Measurements from ENCODE around the gene METAP1D.

METAP1D gene

DNA sequence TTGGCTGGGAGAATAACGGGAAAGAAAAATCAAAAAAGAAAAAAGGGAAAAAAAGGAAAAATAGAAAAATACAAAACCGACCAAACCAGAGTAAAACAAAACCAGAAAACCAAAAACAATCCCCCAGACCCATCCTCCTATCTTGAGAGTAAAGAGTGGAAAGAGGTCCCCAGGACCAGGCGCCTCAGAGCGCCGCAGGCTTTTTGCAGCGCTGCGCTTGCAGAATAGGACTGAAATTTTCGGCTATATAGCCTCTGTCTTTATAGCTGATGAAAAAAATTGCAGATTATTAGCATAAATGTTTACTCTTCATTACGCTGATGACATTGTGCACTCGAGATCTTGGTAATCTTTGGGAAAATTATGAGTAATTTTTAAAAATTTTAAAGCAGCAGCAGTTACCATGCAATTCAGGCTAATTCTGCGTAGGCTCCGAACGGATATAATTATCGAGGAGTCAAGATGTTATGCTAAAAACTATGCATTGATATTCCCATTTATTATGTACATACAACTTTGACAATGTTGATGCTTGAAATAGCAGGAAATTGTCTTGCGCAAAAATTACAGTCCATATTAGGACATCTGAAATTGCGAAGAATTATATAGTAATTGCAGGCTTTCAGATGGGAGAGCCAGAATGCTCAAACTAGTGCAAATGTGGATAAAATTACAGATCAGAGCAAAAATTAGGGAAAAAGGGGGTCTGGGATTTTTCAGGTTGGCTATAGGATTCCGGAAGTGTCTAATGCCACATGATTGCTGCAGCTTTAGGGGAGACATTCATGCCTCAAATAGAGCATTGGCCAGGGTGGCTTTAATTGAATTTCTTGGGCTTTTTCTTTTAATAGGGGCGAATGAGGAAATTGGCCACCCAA is 93.9 kb downstream of the METAP1D start:
- no peak for DNase-seq

DNA sequence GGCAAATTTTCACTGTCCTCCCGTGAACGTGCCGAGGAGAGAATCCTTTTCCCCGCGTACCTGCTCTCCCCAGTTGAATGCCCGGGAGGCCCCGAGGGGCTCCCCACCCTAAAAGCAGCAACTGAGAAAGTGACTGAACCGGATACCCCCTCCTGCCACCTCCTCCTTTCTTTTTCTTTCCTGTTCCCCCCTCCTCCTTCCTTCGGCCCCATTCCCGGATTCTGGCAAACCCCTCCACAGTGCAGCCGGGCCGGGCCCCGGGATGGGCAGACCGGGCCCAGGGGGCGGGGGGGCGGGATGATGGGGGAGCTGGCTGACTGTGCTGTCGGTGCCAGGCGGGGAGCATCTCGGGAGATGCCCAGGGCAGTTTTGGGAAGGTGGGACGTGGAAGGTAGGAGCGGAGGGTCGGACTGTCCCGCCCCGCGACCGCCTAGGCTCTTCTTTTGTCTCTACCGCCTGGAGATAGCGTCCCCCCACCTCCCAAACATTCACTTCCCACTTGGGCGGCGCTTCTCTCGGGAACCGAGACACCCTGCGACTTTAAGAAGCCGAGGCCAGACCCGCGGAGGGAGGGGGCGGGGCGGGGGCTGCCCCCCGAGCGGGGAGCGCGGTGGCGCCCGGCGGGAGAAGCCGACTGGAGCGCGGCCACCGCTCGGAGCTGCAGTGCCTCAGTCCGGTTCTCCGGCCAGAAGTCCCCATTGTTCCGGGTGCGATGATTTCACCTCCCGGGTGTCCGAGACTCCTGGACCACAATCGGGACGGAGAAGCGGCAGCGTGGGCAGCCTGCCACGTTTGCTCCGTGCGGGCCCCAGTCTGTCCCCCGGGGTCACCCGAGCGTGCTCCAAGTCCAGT is 94.8 kb downstream of the METAP1D start:
- DNase-seq = peak; percentile 41

GRCh38 chr2:172095146-172095904 is 95.6 kb downstream of the METAP1D start:
- DNase-seq = peak; percentile 66

GRCh38 chr2:172095905-172096625 is 96.3 kb downstream of the METAP1D start:
- peak; percentile 22 for DNase-seq

GRCh38 chr2:172096626-172097547 is 97.1 kb downstream of the METAP1D start:
- peak; percentile 48 for DNase-seq

GRCh38 chr2:172097557-172098131 is 97.9 kb downstream of the METAP1D start:
- peak; percentile 19 for DNase-seq

DNA sequence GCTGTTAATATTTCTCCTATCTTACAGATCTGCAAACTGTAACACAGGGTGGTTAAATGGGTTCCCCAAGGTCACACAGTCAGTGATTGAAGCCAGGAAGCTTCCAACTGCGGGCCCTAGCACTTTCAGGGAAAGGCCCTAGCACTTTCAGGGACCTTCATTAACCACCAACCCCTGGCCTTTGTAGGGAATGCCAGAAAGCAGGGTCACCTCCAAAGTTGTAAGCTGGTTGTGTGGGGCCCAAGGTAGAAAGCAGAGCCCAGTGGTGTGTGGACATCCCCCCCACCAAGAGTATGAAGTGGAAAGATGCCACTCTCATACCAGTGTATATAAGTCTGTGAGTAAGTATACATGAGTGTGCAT is 98.5 kb downstream of the METAP1D start:
- no peak for DNase-seq

DNA sequence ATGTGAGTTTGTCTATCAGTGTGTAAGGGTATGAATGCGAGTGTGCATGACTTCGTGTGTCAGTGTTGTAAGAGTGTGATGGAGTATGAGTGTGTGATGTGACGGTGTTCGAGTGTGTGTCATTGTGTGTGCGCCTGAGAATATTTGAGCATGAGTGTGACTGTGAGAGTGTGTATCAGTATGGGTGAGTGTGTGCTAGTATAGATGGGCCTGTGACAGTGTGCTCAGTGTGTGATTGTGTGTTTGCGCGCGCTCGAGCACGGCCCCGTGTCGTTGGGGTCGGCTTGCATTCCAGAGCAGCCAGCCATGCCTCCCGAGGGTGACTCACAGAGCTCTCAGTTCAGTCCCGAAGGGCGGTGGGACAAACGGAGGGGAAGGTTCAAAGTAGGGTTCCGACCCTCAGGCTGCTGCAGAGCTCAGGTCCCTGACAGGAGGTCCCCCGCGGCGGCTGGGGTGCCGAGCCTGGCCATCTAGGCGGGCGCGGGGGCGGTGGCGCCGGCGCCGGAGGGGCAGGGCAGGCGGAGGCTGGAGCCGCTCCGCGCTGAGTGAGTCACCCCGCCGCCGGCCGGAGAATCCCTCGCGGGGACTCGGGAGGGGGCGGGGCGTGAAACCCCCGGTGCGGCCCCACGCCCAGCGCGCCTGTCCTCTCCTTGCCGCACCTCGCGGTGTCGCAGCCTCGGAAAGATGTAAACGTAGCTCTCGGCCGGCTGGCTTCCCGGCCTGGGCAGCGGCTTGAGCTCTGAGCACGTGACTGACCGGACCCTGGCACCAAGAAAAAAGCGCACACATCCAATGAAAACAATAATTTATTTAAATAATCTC is 99.1 kb downstream of the METAP1D start:
- peak; percentile 59 for DNase-seq

DNA sequence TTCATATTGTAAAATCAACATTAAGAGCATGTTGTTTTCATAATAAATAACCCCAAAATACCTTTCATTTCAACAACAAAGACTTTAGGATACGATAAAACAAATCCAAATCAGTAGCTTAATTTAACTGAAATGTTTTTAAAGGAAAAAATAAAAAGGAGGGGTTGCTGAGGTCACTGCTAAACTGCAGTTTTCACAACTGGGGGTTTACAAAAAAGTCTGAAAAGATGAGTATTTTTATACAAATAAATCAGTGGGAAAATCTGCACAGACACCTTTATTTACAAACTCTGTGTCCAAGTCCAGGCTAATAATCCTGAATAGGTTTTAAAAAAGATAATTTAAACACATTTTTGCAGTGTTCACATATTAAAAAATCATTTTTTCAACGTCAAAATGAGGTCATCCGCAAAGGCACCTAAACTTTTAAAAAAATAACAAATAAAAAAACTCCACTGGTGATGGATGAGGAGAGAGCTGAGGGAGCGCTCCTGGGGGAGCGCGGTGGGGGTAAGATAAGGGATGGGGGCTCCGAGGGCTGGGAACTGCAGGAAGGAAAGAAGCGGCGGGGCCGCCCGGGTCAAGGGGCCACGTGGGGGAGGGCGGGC is 99.8 kb downstream of the METAP1D start:
- DNase-seq = no peak

GRCh38 chr2:172100080-172100934 is 100.6 kb downstream of the METAP1D start:
- peak; percentile 22 for DNase-seq

DNA sequence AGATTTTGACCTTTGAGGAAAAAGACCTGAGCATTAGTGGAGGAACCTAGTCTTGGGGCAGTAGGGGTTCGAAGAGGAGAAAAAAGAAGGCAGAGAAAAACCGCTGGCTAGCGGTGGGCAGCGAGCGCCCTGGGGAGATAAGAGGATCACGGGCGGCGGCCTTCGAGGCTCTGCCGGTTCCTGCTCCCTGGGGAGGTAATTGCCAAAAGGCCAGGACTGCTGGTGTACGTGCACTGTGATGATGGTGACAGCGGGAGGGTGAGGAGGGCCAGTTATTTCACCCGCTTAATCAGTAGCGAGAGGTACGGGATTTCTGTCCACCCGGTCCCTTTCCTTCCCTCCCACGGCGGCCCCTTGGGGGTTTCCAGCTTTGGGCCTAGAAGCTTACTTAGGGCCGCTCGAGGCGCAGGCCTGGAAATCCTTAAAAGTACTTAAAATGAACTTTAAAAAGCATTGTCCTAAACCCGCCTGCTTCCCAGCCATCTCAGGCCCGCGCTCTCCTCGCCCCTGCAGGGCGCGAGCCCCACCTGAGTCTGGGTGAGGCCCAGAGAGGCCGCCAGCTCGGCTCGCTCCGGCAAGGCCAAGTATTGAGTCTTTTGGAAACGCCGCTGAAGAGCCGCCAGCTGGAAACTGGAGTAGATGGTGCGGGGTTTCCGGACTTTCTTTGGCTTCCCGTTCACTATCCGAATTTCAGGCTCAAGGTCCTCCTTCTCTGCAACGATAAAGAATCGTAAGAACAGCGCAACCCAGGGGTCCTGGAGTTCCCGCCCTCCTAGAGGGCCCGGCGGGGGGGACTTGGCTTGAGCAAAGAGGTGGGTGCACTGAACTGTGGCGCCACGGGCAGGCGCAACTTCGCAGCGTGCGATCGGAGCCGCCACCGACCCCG is 101.4 kb downstream of the METAP1D start:
- DNase-seq = peak; percentile 39

GRCh38 chr2:172101821-172102390 is 102.2 kb downstream of the METAP1D start:
- DNase-seq = no peak

DNA sequence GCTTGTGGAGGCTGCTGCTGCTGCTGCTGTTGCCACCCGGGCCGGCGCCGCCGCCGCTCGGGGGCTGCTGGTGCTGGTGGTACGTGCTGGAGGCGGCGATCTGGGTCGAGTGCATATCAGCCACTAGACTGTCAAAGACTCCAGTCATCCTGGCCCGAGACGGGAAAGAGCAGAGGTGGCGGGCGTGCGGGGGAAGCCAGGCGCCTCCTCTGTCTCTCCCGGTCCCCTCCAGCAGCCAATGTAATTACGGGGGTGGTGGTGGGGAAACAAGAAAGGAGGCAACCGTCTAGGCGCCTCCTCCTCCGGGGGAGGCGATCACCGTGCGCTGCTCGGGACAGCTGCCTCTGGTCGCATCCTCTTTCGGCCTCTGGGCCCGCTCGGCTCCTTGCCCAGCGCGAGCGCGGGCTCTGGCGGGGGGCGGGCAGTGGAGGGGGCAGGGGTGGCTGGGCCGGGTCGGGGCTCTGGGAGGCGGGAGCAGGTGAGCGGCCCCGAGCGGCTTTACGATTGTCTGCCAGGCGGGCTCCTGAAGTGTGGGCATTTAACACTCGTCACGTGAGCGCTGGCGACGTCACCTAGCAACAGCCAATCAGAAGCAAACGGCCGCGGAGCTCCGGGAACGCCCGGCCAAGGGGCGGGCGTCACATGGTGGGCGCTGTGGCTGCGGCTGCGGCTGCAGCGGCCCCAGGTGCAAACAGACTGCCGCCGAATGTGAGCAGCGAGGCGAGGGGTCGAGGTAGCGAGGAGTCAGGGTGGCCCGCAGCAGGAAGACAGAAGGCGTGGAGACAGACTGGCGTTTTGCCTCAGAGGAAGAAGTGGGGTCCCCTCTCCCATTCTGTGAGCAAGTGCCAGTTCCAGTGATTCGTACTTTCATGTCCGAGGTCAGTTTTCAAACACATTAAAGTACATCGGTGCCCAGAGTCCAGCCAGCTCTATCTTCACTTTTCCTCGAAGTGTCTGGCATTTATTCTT is 102.9 kb downstream of the METAP1D start, which contains the start of gene DLX2:
TSS of gene DLX2 (minus strand) at position 510 of the 969 bp plus-strand sequence. CDS start at position 148, 362 bp downstream.
- DNase-seq = peak; percentile 90

GRCh38 chr2:172103471-172104272 is 103.9 kb downstream of the METAP1D start:
- DNase-seq = peak; percentile 90
